GM10847 (cell line): ENCODE measurements around the gene TRPC5OS.

Source experiments
- POLR2A ChIP-seq: IDR thresholded peaks from 2 replicates; pipeline ENCODE4 v1.6.1; 2011; ENCODE audit not compliant: insufficient read length; ENCODE audit errors: extremely low read depth

The TRPC5OS gene

DNA sequence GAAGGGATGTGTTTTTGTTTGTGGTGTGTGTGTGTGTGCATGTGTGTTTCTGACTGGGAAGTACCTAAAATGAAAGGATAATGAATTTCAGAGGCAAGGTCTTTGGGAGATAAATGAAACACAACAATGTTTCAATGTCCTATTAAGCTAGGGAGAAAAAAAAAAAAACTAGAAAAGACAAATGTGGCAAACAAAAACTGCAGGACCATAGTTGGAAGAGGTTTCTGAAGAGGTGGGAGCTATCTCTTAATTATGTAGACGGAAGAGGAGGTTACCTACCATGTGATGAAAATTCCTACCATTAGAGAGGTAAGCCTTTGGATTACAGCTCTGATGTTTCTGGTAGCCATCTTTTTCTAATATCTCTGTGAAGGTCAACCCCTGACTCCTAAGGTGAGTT, at the start of gene TRPC5OS:
TSS of gene TRPC5OS (plus strand) at position 301 of the 400 bp plus-strand sequence. CDS start 25,669 bp downstream, outside the sequence.
- no peak for TF ChIP-seq POLR2A

DNA sequence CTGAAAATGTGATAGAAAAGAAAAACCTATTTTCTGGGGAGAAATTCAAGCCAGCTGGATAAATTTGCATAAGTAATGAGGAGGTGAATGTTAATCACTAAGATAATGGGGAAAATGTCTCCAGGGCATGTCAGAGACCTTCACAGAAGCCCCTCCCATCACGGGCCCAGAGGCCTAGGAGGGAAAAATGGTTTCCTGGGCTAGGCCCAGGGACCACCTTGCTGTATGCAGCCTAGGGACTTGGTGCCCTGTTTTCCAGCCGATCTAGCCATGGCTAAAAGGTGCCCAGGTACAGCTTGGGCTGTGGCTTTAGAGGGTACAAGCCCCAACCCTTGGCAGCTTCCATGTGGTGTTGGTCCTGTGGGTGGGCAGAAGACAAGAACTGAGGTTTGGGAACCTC, 46.6 kb upstream of the TRPC5OS start:
- no peak for TF ChIP-seq POLR2A

DNA sequence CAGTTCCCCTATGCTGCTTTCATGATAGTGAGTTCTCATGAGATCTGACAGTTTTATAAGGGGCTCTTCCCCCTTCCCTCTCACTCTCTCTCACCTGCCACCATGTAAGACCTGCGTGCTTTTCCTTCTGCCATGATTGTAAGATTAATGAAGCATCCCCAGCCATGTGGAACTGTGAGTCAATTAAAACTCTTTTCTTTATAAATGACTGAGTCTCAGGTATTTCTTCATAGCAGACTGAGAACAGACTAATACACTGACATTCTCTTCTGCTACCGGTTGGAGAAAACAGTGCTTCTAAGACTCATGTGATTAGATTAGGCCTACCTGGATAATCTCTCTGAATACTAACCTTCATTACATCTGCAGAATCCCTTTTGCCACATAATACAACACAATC, 45.4 kb upstream of the TRPC5OS start:
- TF ChIP-seq POLR2A, result no peak

DNA sequence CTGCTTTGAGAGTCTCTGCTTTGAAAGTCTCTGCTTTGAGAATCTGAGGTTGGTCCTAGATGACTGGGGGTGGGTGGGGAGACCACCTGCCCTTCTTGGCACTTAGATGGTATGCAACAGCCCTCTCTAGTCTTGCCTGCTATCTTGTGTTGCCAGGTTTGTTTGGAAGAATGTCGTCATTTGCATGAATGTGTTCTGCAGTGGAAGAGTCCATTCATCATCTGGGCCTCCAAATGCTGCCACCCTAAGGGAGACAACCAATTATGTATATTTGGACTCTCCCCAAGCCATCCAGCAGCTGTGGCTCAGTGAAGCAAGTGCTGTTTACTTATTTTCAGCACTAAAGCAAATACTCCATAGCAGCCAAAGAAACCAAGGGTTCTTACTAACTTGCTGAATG, 44.6 kb upstream of the TRPC5OS start:
- TF ChIP-seq POLR2A, result no peak

DNA sequence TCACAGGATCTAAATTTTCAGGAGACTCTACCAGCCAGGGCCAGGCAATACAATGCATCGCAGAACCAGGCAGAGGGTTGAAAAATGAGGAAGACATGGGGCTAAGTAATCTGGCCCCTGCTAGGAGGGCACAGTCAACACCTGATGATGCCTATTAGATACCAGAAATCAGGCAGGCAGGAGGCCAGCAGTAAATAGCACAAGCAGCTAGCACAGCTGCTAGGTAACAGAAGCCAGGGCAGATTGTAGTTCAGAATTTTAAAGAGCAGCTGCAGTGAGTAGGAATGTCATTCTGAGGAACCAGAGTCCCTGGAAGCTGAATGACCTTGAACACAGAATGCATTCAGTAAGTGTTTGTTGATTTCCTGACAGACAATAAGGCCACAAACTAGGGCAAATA, 38.8 kb upstream of the TRPC5OS start:
- no peak for TF ChIP-seq POLR2A

DNA sequence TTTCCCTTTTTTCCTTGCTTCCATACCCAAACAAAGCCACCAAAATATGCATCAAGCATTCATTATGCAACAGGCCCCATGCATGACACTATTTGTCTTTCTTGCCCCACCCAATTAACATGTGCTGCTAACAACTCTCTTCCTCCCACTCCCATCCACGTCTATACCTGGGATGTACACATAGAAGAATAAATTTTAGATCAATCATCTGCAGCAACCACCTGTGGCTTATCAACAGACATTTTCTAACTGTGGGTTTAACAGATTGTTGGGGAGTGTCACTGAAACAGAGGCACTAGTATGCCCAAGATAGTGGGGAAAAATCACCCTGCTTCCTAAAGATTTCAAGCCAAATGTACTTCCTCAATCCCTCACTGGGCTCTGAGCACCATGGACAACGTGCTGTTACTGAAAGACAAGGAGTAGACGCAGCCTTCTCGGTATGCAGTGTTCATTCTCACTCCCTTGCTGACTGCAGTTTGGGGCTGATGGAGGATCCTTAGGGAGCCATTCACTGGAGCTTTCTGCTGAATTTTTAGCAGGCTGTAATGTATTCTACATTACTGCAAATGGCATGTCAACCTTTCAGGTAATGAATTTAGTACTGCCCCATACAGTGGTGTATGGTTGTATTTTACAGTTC, 28.4 kb upstream of the TRPC5OS start:
- TF ChIP-seq POLR2A, result no peak

DNA sequence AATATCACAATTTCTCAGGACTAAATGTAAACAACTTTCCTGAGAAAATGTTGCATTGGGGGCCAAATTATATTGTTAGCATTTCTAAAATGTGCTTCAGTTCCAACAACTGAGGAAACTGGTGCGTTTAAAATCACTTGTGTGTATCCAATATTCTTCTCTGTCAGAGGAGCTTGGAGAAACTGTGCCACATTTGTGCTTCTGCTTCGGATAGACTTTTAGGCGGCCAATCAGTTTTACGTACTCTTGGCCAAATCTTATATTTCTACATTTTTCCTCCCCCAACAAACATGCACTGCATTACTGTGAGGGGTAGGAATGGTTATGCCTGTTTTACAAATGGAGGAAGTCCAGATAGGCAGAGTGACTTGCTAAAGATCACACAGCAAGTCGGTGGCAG, 27.4 kb upstream of the TRPC5OS start:
- no peak for TF ChIP-seq POLR2A

DNA sequence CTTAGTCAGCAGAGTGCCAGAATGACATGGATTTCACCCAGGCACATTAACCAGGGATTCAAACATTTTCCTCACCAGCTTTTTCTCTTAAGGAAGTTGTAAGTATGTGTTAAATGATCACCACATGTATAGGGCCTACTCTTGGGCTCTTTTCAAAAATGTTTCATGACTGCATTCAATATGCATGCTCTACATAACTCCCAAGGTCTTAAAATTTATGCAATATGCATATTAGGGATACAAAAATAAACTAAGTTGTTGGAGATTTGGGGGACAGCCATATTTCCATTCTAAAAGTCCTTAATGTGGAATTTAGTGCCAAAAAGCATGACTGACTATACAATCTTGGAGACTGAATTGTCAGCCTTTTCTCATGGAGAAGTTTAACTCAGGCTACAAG, 25.0 kb upstream of the TRPC5OS start:
- TF ChIP-seq POLR2A, result no peak

DNA sequence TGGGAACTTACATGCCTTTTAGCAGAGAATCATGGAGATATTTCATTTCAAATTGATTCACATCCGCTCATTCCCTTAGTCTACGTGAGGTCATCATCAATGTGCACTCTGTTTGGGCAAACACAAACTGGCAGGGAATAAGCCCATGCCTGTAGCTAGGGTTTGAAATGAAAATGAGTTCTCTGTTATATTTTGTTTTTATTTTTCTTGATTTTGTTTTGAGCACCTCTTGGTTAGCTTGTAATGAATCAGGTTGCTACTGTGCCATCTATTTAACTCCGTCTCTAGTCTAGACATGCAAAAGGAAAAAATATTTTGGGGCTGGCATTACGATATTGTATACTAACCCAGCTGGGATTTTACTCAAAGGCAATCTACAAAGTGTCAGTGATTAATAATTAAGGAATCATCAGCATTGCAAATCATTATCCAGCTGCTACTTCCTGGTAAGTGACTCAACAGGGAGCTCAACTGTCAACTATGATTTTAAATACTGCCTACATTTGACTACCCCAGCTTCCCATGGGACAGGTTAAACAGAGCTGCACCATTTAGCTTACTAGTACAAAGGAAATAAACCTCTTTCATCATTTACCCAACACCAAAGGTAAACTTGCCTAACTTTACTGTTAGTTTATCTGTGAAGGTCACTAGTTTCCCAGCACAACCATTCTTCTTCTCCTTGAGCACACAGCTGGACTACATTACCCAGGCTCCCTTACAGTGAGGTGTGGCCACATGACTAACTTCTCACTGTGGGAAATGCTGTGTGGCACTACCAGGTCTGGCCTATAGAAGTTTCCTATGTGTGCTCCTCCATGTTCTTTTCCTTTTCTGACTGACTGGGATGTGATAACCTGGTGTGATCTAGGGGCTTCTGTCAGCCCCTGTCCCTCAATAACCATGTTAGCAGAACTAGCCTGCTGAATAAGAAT, 21.2 kb upstream of the TRPC5OS start:
- TF ChIP-seq POLR2A, result no peak

DNA sequence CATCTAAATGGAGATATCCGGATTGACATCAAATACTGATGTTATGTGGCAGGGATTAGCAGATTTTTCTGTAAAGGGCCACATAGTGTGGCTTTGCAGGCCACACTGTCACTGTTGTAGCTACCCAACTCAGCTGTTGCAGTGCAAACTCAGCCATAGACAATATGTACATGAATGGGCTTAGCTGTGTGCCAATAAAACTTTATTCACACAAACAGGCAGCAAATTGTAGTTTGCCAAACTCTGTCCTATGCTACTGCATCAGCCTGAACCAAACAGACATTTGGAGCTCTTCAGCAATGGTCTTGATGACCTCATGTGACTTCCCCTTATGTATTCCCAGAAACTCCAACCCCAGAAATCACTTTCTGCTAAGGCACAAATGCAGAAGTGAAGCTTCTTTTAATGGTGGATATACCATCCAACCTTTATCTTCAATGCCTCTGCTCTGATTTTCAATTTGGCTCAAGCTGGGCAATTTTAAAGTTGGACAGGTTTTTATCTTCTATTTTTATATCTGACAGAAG, 18.4 kb upstream of the TRPC5OS start:
- no peak for TF ChIP-seq POLR2A

DNA sequence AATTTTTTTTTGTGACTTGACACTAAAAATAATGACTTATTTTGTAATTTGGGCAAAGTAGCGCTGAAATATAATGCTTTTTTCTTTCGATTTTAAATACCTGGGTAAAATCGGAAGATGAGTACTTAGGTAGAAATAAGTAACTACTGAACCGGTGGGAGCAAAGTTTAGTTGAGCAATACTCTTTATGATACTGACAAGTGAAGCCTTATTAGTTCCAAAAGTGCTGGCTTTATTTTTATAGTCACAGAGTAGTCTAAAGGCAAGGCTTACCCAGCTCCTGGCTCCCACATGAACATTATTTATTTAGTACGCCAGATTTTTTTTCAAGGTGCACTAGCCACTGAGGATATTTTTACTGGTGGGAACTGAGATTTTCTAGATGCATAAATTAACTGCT, 14.4 kb upstream of the TRPC5OS start:
- no peak for TF ChIP-seq POLR2A

DNA sequence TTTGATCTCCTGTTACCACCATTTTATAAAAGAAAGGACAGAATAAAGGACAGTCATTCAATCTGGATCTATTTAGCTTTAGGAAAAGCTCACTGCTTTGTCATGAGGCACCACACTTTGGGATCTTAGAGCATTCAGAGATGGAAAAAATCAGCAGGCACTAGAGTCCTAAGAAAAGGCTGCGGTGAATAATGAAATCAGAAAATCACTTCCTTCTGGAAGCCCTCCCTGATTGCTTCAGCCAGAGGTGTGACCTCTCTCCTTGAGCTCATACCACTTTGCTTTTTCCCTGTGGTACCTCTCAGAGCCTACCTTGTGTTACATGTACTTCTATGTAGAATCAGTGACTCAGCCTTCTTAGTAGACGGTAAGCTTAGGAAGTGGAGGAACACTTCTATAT, 8.7 kb upstream of the TRPC5OS start:
- no peak for TF ChIP-seq POLR2A

DNA sequence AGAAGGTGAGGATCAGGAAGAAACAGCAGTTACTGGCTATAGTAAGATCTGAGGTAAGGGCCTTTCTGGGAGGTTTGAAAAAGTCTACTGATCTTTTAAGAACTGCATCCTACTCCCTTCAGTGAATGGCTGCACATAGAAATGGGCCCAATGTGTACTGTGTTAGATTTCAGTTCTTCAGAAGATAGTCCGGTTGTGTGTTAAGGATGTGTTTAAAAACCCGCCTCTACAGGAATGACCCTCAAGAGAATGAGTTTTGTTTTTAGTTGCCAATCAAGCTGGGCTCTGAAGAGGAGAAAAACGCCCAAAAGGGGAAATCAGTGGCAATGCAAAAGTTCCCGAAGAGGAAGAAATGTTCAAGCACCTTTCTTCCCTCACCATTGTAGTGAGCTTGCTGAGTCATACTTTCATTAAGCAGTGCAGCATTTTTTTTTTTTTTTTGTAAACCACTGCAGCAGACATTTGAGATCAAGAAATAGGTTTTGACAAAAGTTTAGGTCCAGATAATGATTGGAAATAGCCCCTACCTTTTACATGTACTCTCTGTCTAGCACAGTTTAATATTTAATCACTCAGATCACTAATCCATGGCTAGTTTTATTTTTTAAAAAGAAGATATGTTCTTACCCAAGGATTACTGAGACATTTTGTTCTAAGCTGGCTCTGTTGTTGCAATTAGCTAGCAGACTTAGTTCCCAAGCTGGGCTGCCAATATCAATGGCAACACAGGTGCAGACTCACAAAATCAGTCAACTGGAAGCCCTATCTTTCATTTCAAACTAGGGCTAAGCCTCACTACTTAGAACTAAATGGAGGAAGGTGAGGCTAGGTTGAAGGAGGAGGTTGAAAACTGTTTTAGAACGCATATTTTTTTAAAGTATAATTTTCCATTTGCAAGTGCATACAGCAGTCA, 7.0 kb upstream of the TRPC5OS start:
- TF ChIP-seq POLR2A, result no peak

DNA sequence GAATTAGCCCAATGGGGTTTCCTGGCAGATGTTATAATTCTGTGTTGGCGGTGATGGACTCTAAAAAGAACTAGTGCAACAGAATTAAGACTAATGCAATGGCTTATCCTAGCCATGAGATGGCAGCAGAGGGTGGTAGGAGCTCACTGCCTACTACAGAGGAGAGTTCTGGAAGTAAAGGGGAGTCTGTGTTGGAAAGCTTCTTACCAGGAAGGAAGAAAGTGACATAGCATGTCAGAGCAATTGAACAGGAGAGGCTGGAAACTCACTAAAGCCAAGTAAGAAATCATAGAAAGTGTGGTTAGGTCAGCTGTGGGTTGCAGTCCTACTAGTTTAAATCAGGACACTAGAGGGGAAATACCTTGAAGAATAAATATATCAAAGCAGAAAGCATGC, 6.3 kb upstream of the TRPC5OS start:
- TF ChIP-seq POLR2A, result no peak

DNA sequence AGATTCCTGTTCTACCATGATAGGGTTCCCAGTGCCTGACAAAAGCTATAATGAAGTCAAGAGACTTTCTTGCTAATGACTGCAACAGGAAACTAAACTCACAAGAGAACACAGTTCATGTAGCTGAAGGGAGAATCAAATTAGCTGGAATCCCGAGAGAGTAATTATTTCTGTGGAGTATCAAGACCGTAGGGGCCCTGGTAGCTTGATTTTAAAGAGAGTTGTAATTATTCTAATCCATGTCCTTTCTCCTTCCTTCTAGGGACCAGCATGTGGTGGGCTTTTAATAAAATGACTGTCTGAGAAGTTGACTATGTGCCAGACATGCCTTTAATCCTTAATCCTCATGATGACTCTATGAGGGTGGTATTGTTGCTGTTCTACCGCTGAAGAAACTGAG, 1.7 kb upstream of the TRPC5OS start:
- TF ChIP-seq POLR2A, result no peak
